Stimulated activated CD4-positive, alpha-beta T cell treated with anti-CD3 and anti-CD28 coated beads, Interleukin-1b, Interleukin-23, amount 100 ng/mL, for 4 hours (primary cell): ENCODE results near the gene TP53AIP1.

ENCODE experiments used
- DNase-seq, 2 donors: peaks; one replicate each; pipeline ENCODE4 v3.0.0-alpha.2; 2020; ENCODE audit warnings: low read depth in 2 of 2

The TP53AIP1 gene

DNA sequence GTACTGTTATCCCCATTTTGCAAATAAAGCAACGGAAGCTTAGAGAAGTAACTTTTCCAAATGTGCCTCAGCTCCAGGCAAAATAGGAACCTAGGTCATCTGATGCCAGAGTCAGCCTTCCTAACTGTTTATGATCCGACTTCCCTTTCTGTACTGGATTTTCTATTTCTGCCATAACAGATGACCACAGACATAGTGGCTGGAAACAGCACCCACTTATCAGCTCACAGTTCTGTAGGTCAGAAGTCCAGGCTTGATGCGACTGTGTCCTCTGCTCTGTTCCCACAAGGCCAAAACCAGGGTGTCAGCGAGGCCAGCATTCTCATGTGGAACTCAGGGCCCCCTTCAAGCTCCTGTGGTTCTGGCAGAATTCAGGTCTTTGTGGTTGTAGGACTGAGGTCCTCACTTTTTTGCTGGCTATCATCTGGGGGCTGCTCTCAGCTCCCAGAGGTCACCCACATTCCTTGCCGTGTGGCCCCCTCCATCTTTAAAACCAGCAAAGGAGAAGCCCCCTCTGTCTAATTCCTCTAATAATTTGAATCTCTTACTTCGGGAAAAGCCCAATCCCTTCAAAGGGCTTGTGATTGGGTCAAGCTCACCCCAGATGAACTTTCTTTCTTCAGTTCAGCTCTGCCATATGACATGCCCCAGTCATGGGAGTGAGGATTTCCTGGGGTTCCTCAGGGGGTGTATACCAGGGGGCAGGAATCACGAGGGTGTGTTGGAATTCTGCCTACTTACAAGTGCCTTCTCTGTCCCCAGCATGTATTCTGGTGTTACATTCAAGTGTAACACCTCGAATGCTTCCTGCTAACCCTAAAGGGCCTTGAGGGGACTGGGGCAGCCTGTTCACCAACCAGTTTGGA lies 36.3 kb downstream of the TP53AIP1 start:
- no peak for DNase-seq

DNA sequence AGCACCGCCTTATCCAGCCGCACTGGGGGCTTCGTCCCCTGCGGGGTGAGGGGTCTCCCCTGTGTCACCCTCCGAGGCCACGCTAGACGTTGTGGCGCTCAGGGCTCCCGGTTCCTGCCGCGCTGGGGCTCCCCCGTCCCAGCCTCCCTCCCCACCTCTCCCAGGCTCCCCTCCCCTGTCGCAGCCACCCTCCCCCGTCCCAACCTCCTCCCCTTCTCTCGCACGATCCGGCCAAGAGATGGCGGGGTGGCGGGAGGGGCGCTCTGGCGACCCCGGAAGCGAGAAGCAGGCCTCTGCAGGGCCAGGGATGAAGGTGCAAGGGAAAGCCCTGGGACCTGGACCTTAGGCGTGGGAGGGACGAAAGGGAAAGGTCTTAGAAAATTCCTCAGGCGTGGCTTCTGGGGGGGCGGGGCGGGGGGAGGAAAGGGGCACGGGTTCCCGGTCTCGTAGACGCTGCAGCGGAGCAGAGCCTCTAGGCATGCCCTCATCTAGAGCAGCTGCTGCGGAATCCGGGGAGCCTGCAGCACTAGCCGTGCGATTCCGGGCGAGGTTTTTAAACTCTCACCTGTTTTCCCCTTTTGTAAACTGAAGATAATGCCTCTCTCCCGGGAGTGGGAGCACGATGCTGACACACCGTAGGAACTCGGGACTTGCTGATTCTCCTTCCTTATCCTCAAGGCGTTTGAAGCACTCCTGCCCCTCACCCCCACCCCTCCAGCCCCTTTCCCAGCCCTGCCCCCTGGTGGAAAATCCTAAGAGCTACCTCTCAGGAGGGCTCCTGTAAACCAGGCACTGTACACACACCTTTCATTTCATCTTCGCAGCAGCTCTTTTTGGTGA lies 37.1 kb downstream of the TP53AIP1 start:
- DNase-seq: peak in 1 of 2 donors; percentile 33

DNA sequence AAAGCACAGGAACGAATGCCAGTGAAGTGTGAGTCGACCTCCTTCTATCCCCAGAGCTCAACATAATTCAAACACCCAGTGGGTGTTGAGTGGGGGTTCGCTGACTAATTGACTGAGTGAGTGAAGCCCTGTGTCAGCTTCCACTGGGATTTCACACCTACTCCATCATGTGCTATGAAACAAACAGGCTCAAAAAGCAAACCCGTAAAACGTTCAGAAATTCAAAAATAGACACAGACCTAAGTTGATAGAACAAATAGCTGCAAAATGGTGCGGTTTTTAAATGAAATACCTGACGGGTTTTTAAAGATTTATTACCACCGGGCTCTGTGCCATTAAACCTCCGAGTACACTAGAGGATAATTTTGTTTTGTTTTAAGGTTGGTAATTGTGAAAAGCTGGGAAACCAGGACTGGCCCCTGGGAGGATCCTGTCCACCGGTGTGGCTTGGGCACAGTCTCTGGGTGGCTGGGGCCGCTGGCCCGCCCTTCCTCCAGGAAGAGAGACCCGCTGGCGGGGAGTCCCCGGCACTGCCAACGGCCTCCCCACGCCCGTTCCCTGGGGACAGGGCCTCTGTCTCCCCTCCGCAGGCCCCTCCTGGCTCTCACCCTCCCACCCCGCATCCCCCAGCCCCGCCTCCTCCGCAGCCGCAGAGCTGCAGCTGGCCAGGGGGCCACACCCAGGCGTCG lies 37.9 kb downstream of the TP53AIP1 start:
- no peak for DNase-seq

DNA sequence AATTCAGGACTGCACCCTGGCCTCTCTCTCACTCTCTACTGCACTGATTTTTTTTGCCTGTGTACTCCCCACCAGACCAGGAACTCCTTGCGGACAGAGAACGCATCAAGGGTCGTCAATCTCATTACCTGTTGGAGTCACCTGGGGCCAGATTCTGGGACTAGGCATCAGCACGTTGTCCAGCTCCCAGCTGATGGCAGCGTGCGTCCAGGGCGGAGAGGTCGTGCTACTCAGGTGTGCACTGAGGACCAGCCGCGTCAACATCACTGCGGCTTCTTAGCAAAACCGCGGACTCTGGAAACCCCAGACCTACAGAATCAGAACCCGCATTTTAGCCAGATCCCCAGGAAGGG lies 38.4 kb downstream of the TP53AIP1 start:
- DNase-seq: no peak

DNA sequence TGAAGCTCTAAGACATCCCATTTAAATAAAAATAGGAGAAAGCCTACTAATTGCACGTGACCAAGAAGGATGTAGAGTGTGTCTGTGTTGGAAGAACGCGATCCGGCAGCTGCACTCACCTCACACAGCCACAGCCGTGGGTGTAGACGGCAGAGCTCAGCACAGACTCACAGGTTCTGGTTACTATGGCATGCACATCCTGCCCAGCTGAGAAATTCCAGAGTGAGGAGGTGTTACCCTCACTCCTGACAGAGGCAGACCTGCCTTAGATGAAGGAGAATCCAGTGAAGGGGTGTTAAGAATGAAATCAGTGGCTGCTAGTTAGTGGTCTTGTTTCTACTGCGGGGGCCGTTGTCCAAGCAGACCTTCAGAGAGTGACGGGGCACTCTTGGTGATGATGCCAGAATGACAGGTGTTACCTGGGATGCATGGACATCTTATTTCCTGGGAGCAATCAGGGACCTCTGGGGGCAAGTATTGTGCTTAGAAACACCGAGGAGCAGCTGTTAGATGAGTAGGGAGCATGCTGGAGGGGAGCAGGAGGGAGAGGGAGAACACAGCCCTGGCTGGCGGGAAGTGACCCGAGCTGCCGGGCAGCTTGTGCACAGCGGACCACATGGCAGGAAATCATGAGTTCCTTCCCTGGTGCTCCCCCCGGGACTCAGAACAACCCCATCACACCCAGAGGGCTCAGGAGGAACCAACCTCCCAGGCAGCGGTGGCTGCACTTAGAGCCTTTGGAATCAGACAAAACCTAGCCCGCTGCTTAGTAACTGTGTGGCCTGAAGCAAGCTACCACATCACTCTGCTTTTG lies 39.2 kb downstream of the TP53AIP1 start:
- DNase-seq: no peak

DNA sequence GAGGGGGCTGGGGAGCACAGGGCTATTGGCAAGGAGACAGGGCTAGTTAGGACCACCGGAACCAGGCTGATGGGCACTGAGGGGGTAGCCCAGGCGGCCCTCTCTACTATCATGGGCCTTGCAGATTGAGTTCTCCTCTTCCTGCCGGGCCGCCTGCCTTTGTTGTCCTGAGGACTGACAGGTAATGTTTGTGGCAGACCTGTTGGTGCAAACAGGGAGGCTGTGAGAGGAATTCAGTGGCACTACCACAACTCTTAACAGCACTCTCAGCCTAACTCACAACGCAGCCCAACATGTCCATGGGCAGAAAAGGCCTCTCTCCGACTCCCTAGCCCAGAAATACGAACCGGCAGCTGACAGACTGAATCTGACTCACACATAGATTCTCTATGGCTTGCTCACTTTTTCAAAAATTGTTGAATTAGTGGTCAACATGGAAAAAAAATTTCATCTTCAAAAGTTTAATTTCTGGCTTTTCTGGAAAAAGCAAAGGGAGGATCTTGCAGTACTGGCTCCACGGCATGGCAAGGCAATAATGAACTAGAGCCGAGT lies 40.1 kb downstream of the TP53AIP1 start:
- no peak for DNase-seq

DNA sequence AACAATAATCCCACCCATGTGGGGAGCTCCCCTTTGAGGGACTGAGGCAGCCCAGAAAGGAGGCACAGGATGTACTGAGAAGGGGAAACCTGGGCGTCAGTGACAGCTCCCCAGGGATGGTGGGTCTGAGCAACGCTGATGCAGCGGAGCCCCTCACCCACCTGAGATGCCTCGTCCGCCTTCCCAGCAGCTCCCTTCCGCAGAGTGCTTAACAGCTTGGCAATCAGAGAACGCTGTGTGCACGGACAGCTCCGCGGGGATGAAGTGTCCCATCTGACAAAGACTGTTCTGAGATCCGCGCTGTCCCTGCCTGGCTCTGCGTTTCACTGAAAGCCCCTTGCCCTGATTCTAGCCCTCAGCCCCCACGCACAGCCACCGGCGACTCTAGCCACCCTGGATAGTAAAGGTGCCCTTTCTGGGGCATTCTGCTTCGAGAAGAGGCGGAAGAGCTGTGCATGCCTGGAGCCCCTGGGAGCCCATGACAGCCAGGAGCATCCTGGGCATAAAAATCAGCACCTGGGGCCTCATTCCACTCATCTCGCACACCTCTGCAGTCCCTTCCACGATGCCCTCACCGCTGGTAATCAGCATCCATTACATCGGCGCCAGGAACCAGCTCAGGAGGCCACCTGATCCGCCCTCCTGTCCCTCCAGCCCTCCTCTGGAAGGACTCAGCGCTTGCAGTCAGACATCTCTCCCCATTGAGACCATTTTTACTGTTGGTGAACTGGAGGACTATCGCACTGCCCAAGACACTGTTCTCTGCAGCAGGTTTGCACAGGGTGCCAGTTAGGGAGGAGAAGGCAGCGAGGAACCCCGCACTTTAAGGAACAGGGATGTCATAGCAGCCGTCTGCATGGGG lies 40.8 kb downstream of the TP53AIP1 start:
- DNase-seq: no peak

DNA sequence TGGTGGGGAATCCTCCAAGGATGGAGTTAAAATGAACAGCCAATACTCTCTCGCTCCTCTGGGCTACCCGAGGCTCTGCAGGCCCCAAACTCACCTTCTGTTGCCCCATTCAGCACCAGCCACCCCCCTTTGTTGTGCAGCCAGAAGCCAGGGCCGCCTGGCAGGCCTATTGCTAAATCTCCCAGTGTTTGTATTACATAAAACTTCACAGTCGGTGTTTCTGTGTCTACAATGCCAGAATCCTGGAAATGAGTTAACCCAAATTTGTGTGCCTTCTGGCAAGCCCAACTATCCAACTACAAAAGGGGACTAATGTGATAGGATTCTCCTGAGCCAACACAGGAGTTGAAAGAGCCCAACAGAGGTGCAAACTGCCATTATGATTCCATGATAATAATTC lies 42.2 kb downstream of the TP53AIP1 start:
- no peak for DNase-seq

DNA sequence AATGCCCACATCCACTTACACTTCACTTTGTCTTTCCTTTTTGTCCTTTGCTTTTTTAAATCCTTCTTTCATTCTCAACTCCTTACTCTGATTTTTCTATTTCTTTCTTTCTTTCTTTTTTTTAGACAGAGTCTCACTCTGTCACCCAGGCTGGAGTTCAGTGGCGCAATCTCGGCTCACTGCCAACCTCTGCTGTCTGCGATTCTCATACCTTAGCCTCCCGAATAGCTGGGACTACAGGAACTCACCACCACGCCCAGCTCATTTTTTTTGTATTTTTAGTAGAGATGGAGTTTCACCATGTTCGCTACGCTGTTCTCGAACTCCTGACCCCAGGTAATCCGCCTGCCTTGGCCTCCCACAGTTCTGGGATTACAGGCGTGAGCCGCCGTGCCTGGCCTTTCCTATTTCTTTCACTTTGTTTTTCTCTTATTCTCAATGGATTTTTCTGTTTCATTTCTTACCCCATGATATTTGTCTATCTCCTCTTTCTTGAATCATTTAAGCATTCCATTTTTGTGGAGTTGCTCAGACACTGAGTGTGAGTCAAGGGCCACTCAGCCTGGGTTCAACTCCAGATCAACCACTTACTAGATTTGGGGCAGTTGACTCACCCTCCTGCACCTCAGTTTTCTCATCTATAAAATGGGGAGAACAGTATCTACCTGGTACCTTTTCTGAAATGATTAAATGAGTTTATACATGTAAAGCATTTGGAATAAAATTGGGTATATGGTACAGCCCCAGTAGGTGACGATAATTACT lies 43.9 kb downstream of the TP53AIP1 start:
- DNase-seq: no peak

DNA sequence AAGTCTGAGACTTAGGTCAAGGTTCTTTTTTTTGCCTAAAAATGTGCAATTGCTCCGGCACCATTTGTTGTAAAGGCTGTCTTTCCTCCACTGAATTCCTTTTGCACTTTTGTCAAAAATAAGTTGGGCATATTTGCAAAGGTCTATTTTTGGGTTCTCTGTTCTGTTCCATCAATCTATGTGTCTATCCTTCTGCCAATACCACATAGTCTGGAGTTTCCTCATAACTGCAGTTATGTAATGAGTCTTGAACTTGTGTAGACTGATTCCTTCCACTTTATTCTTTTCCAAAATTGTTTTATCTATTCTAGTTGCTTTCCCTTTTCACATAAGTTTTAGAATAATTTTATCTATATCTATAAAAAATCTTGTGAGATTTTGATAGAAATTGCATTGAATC lies 44.8 kb downstream of the TP53AIP1 start:
- DNase-seq: no peak

DNA sequence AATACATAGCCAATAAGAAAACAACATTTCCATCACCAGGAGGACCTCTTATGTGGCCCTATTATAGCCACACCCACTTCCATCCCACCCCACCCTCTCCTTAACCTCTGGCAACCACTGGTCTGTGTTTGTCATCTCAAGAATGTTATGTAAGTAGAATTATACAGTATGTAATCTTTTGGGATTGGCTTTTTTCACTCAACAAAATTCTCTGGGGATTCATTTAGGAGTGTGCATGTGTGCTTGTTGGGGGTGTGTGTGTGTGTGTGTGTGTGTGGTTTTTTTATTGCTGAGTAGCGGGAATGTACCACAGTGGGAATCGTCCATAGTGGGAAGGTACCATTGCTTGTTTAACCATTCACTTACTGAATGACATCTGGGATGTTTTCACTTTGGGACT lies 46.3 kb downstream of the TP53AIP1 start:
- DNase-seq: no peak

DNA sequence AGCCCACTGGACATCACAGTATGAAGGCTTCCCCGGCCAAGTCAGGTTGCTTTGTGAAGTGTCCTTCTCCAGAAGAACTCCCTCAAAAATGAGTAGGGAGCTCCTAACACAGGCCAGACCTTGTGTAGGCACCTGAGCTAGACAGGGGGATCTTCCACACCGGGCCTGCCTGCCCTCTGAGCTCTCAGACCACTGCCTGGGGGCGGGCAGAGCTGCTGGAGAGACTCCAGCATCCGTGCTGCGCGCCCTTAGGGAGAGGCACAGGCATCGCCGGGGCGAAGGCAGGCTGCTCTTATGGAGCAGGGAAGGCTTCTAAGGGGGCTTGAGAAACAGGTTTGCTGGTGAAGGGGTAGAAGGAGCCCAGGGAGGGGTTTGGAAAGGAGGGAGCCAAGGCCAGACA lies 47.1 kb downstream of the TP53AIP1 start:
- DNase-seq: no peak

DNA sequence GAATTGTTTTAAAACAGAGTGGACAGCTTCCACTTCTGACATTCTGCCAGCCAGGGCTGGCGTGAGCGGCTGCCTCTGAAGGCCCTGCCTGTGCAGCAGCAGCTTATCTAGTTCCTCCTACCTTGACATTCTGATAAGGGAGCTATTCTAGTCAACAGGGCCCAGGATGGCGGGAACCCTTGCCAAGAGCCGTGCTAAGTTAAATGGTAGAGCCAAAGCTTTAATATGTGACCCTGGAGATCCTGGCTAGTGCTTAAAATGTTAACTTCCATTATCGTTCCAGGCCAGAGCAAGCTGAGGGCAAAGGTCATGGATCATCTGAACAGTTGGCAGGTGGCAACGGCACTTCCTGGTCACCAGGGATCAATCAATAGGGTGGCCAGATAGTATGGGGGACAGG lies 48.0 kb downstream of the TP53AIP1 start:
- no peak for DNase-seq

DNA sequence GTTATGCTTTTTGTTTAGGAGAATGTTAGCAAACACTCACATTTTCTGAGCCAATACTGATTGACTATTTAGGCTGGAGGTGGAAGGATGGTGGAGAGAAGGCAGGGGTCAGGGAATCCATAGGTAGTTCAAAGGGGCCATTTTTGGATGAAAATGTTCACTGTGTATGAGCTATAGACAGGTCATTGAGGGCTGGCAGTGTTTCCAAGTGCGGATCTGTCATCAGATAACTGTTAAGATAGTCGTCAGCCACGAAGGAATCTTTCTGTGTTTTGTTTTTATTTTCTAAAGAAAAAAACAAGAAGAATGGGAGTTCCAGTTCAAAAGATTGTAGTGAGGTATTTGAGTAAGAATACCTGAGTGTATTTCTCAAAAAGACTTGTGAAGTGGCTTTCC lies 48.4 kb downstream of the TP53AIP1 start:
- DNase-seq: no peak

DNA sequence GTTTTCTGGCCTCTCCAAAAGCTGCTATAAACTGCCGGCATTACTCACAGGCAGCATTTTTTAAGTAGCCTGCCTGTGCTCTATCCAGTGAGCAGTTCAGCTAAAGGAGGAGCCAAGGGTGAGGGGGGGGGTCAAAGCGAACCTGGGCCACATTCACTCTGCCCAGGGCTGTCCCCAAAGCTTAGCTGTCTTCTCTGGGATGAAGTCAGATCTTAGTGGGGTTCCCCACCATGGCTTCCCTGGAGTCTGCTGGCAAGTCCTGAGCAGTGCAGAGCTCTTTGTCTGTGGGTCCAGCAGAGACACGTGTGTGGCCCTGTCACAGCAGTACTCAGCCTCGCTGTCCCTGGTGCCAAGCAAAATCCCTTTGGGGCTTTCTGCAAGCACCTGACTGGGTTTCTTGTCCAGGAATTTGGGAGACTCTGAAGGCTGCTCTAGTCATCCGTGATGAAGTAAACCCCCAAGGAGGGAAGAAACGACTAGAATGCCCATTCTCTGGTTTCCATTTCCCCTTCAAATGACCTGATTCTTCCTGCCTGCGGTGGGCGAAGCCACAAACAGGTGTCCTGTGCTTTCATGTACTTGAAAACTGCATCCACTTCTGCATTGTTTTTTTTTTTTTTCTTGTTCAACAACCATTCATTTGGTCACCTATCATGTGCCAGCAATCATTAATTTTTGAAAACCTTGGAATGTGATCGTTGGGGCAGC lies 48.9 kb downstream of the TP53AIP1 start:
- DNase-seq: no peak

DNA sequence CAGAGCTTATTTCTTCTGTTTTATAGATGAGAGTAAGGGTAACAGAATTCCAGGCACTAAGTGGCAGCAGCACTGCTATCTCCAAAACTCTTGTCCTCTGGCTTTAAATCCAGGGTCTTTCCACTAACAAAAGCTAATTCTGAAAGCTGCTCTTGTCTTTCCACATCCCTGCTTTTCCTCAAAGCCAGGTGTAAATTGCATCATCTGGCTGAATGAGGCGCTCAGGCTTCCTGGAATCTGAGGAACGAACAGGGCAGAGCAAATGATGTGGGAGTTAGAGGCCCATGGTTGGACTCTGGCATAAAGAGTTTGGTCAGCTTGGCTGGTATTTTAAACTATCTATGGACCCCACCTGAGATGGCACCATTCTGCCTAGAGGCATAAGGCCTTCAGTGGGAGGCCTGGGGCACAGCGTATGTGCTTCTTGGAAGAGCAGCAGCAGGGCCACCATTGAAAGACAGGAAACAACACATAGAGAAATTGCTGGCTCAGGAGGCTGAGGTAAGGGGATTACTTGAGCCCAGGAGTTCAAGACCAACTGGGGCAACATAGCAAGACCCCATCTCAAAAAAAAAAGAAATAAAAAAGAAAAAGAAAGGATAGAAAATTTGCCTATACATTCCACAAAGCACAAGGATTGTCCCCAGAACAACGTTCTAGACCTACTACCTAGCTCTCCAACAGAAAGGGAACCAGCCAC lies 49.7 kb downstream of the TP53AIP1 start:
- DNase-seq: no peak

DNA sequence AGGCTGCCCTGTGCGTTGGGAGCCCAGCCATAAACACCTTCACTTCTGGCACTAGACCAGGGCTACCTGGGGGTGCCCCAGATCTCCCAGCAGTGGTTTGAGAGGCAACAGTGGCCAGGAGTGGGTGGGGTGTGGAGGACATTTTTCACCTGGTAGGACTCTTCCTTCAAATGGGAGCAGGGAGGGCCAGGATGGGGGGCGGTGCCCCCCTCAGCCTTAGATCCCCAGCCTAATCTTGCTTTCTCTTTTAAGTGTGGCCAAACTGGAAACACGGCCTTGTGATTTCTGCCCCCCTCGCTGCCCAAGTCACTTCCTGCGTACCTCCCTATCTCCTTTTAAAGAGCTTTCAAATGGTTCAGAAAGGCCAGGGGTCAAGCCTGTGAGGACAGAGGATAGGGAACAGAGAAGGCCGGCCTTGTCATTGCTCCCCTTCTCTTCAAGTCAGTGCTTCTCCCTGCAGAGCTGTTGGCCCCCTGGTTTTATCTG lies 50.7 kb downstream of the TP53AIP1 start:
- DNase-seq: no peak
